IPS DF 6.9 (cell line): Measurements from ENCODE around the gene DOCK10.

Experiments used
- DNase-seq: peaks from one replicate; pipeline ENCODE4 v3.0.0-alpha.2; 2013; ENCODE audit warnings: low read depth, low spot score
- H3K27ac ChIP-seq: one replicate; pipeline ENCODE4 v1.5.1; 2013; ENCODE audit warnings: low read length, control low read depth
- H3K27me3 ChIP-seq: 2 replicates; pipeline ENCODE4 v1.6.1; 2013; ENCODE audit warnings: mild to moderate bottlenecking, low read length; ENCODE audit not compliant: control insufficient read depth, insufficient read depth
- H3K36me3 ChIP-seq: 2 replicates; pipeline ENCODE4 v1.6.1; 2013; ENCODE audit warnings: low read length; ENCODE audit not compliant: control insufficient read depth, insufficient read depth
- H3K4me1 ChIP-seq: 2 replicates; pipeline ENCODE4 v1.6.1; 2013; ENCODE audit warnings: low read length; ENCODE audit not compliant: control insufficient read depth, insufficient read depth
- H3K4me3 ChIP-seq: 2 replicates; pipeline ENCODE4 v1.5.1; 2013; ENCODE audit warnings: mild to moderate bottlenecking, low read length
- H3K9me3 ChIP-seq: 2 replicates; pipeline ENCODE4 v1.6.1; 2013; ENCODE audit warnings: low read length, inconsistent platforms; ENCODE audit not compliant: control insufficient read depth, insufficient read depth
- WGBS: extraction: QIAGEN DNeasy Blood & Tissue Kit; methylation state at CpG from one replicate; pipeline ENCODE4 v1.1.7; 2013; ENCODE audit warnings: mixed read lengths, missing lambda C conversion rate; ENCODE audit not compliant: insufficient read length, insufficient coverage; 5-methylcytosine and 5-hydroxymethylcytosine counted together

DOCK10 gene

GRCh38 chr2:224724331-224724730 is 317.9 kb downstream of the DOCK10 start:
- Histone ChIP-seq H3K9me3 (no peaks in the 10 kb centered on the region), H3K36me3 (no peaks in the 10 kb centered on the region), H3K27me3 (no peaks in the 10 kb centered on the region), H3K4me1 (no peaks in the 10 kb centered on the region), H3K27ac (no peak overlapping the region), H3K4me3 (no peak overlapping the region)
- DNase-seq: no peak
- WGBS: 100% methylated on average over 2 of the region's 2 CpGs

- no peaks in the 10 kb centered on the region for H3K4me1 ChIP-seq
- no peak overlapping the region for H3K4me3 ChIP-seq
- H3K36me3 ChIP-seq: no peaks in the 10 kb centered on the region
- no peaks in the 10 kb centered on the region for H3K27me3 ChIP-seq
- no peak for DNase-seq
- H3K27ac ChIP-seq: no peak overlapping the region
- H3K9me3 ChIP-seq: no peaks in the 10 kb centered on the region
- no CpG with 5 or more reads among the region's 2 CpGs for WGBS
Observed at GRCh38 chr2:224723586-224724217, 318.6 kb downstream of the DOCK10 start.

GRCh38 chr2:224722770-224723169 is 319.5 kb downstream of the DOCK10 start:
- Histone ChIP-seq H3K4me1 (no peaks in the 10 kb centered on the region), H3K4me3 (no peak overlapping the region), H3K27ac (no peak overlapping the region), H3K9me3 (no peaks in the 10 kb centered on the region), H3K36me3 (no peaks in the 10 kb centered on the region), H3K27me3 (no peaks in the 10 kb centered on the region)
- DNase-seq: no peak
- WGBS: no CpG with 5 or more reads among the region's 4 CpGs

- no peaks in the 10 kb centered on the region for H3K4me1 ChIP-seq
- no peaks in the 10 kb centered on the region for H3K36me3 ChIP-seq
- no peaks in the 10 kb centered on the region for H3K27me3 ChIP-seq
- DNase-seq: no peak
- no peak overlapping the region for H3K4me3 ChIP-seq
- no CpG with 5 or more reads among the region's 3 CpGs for WGBS
- no peaks in the 10 kb centered on the region for H3K9me3 ChIP-seq
- H3K27ac ChIP-seq: no peak overlapping the region
Observed at GRCh38 chr2:224722250-224722649, 320.0 kb downstream of the DOCK10 start.

- WGBS: no CpG with 5 or more reads among the region's 2 CpGs
- H3K4me3 ChIP-seq: no peak overlapping the region
- DNase-seq: no peak
- H3K27ac ChIP-seq: no peak overlapping the region
- H3K36me3 ChIP-seq: no peaks in the 10 kb centered on the region
- no peaks in the 10 kb centered on the region for H3K27me3 ChIP-seq
- H3K9me3 ChIP-seq: no peaks in the 10 kb centered on the region
- no peaks in the 10 kb centered on the region for H3K4me1 ChIP-seq
Observed at GRCh38 chr2:224716921-224717320, 325.3 kb downstream of the DOCK10 start.

GRCh38 chr2:224716201-224716600 is 326.1 kb downstream of the DOCK10 start, which contains the start of gene CCDC195:
TSS of gene CCDC195 (minus strand) at chr2:224716365. CDS start at chr2:224716365, 0 bp downstream.
- Histone ChIP-seq H3K27ac (no peak within 1 kb of the TSS), H3K36me3 (no peaks in the 10 kb centered on the region), H3K27me3 (no peaks in the 10 kb centered on the region), H3K4me3 (no peak within 1 kb of the TSS), H3K4me1 (no peaks in the 10 kb centered on the region), H3K9me3 (no peaks in the 10 kb centered on the region)
- no peak for DNase-seq
- WGBS: no CpG with 5 or more reads among the region's 5 CpGs
